Gastrocnemius medialis (tissue), 4 donors: ENCODE measurements around the gene AHDC1. TPM values are rescaled to one million over a fixed set of nuclear protein-coding genes. Genes with fewer than 3 reads are reported as not detected.

Experiments
- ATAC-seq, 2 donors: fragments of 150-250 bp; one replicate each; pipeline ENCODE4 v1.9.1; 2016
- DNase-seq, 2 donors: peaks; one replicate each; pipeline ENCODE4 v3.0.0-alpha.2; 2019
- H3K27ac ChIP-seq, 4 donors: fragments of 200-600 bp; sonication (generic); 1 replicate in 1 of 4; 2 replicates in 3 of 4; pipeline ENCODE4 v1.5.1; 2016 to 2018; ENCODE audit warnings: mild to moderate bottlenecking in 2 of 4, moderate library complexity in 1 of 4
- H3K27me3 ChIP-seq, 3 donors: fragments of 200-600 bp; sonication (generic) in 2 of 3; 1 replicate in 1 of 3; 2 replicates in 2 of 3; pipeline versions ENCODE4 v1.5.1 to v1.6.0; 2016 to 2019; ENCODE audit warnings: mild to moderate bottlenecking in 1 of 3, moderate library complexity in 1 of 3
- H3K36me3 ChIP-seq, 2 donors: fragments of 200-600 bp; sonication (generic) in 1 of 2; one replicate each; pipeline ENCODE4 v1.5.1; 2017 to 2018
- H3K4me1 ChIP-seq, 2 donors: fragments of 200-600 bp; sonication (generic) in 1 of 2; one replicate each; pipeline ENCODE4 v1.5.1; 2016 to 2017; ENCODE audit warnings: mild to moderate bottlenecking in 2 of 2
- H3K4me3 ChIP-seq, 4 donors: fragments of 200-600 bp; sonication (generic) in 3 of 4; 1 replicate in 1 of 4; 2 replicates in 3 of 4; pipeline ENCODE4 v1.5.1; 2016 to 2019; ENCODE audit warnings: mild to moderate bottlenecking in 2 of 4
- H3K9me3 ChIP-seq, 3 donors: fragments of 200-600 bp; sonication (generic) in 2 of 3; 1 replicate in 1 of 3; 2 replicates in 2 of 3; pipeline ENCODE4 v1.5.1; 2016 to 2019
- CTCF ChIP-seq, 5 experiments: fragments of 450-650 bp in 3 of 5; fragments of 200-600 bp in 2 of 5; sonication (generic) in 2 of 5; IDR thresholded peaks in 4 of 5; conservative IDR thresholded peaks in 1 of 5; 1 replicate in 4 of 5; 2 replicates in 1 of 5; pipeline ENCODE4 v1.5.1; 2016 to 2019; ENCODE audit warnings: antibody characterized with exemption in 5 of 5, mild to moderate bottlenecking in 3 of 5, moderate library complexity in 3 of 5
- POLR2A ChIP-seq, 2 donors: fragments of 450-650 bp; IDR thresholded peaks; one replicate each; pipeline ENCODE4 v1.6.1; 2017; ENCODE audit warnings: antibody characterized with exemption in 2 of 2, mild to moderate bottlenecking in 2 of 2, moderate library complexity in 2 of 2
- in situ Hi-C, 4 donors: fragments of 200-750 bp; cut with MboI; loops; one replicate each; pipeline versions ENCODE4 v1.15.0 to v1.8.0; 2017; ENCODE audit warnings: low sequenced_read_pairs in 4 of 4
- intact Hi-C: fragments of 100-400 bp; cut with DNase I; formaldehyde crosslinking; loops from one replicate; pipeline ENCODE4 v1.15.1; 2023; ENCODE audit warnings: low total_unique reads
- total RNA-seq, 4 donors: library from RNA; depleted of rRNA; stranded (reverse); fragments of >200 nt; gene quantifications; one replicate each; pipeline versions ENCODE4 v1.1.0 to v1.2.3, GENCODE V29; 2016

The AHDC1 gene
- 10 to 100 TPM; 22.2 to 57.9 (median 35.2) TPM for total RNA-seq

GRCh38 chr1:27603681-27604578, at the start of gene AHDC1:
Gene AHDC1 (minus strand): TSS chr1:27604144. CDS start chr1:27552115, 52,029 bp downstream.
- peak; percentile 58 to 61 for ATAC-seq
- in situ Hi-C loops: loop anchor here (10.0 kb wide), 3 partner anchors 49 to 209 kb away; partner anchors contain the start of gene GPR3 (in 2 of the 4)
- H3K4me1 ChIP-seq: peaks cover 34 to 35% of the 10 kb centered on the region in 2 donors
- no peaks in the 10 kb centered on the region for H3K36me3 ChIP-seq
- H3K4me3 ChIP-seq: peak within 1 kb of the TSS; percentile 86 to 99 (median 91)
- H3K27me3 ChIP-seq: no peaks in the 10 kb centered on the region
- peak within 1 kb of the TSS; percentile 97 to 100 (median 100) for H3K27ac ChIP-seq
- no peaks in the 10 kb centered on the region for H3K9me3 ChIP-seq
- peak; percentile 97 for TF ChIP-seq POLR2A (IDR thresholded peaks at IDR 0.05)
- peak in 2 of 5 experiments; percentile 41 to 70 for TF ChIP-seq CTCF (IDR thresholded peaks at IDR 0.05 in 4 of 5, conservative IDR thresholded peaks at IDR 0.05 in 1 of 5)
- peak; percentile 89 to 92 for DNase-seq
- intact Hi-C loops: loop anchor here (1.0 to 10.0 kb wide), 4 partner anchors 35 to 279 kb away; partner anchors contain the start of genes TMEM222 and WASF2

- Histone ChIP-seq H3K36me3 (no peaks in the 10 kb centered on the region), H3K9me3 (no peaks in the 10 kb centered on the region), H3K27me3 (no peaks in the 10 kb centered on the region), H3K4me3 (no peak overlapping the region), H3K4me1 (peaks cover 33 to 44% of the 10 kb centered on the region in 2 donors), H3K27ac (no peak overlapping the region)
- ATAC-seq: no peak
- intact Hi-C loops (no loop called here), in situ Hi-C loops (no loop called here)
- TF ChIP-seq CTCF (IDR thresholded peaks at IDR 0.05 in 4 of 5, conservative IDR thresholded peaks at IDR 0.05 in 1 of 5) (no peak), POLR2A (IDR thresholded peaks at IDR 0.05) (no peak)
- no peak for DNase-seq
Measured at GRCh38 chr1:27652111-27652864, 48.3 kb upstream of the AHDC1 start.

GRCh38 chr1:27650539-27651175, 46.7 kb upstream of the AHDC1 start:
- ATAC-seq: peak in 1 of 2 donors; percentile 25
- H3K4me1 ChIP-seq: peaks cover 25 to 31% of the 10 kb centered on the region in 2 donors
- intact Hi-C loops (no loop called here), in situ Hi-C loops (no loop called here)
- no peak for DNase-seq
- H3K4me3 ChIP-seq: no peak overlapping the region
- H3K9me3 ChIP-seq: no peaks in the 10 kb centered on the region
- TF ChIP-seq POLR2A (IDR thresholded peaks at IDR 0.05) (no peak), CTCF (IDR thresholded peaks at IDR 0.05 in 4 of 5, conservative IDR thresholded peaks at IDR 0.05 in 1 of 5) (no peak)
- peak overlapping the region in 3 of 4 donors; percentile 24 to 57 (median 48) for H3K27ac ChIP-seq
- H3K27me3 ChIP-seq: no peaks in the 10 kb centered on the region
- H3K36me3 ChIP-seq: no peaks in the 10 kb centered on the region

- Histone ChIP-seq H3K9me3 (no peaks in the 10 kb centered on the region), H3K36me3 (no peaks in the 10 kb centered on the region), H3K4me1 (peaks cover 25 to 26% of the 10 kb centered on the region in 2 donors), H3K4me3 (no peak overlapping the region), H3K27me3 (no peaks in the 10 kb centered on the region), H3K27ac (peak overlapping the region in 3 of 4 donors; percentile 24 to 57 (median 48))
- DNase-seq (no peak), ATAC-seq (peak; percentile 29 to 60)
- no peak for TF ChIP-seq CTCF (IDR thresholded peaks at IDR 0.05 in 4 of 5, conservative IDR thresholded peaks at IDR 0.05 in 1 of 5)
- no peak for TF ChIP-seq POLR2A (IDR thresholded peaks at IDR 0.05)
- in situ Hi-C loops: no loop called here
- intact Hi-C loops: no loop called here
Measured at GRCh38 chr1:27650171-27650538, 46.2 kb upstream of the AHDC1 start.
